Activated T-helper 1 cell treated with anti-CD3 and anti-CD28 coated beads, Interleukin-12 subunit alpha, Interleukin-12 subunit beta, Interleukin-2, Interleukin-4 antibody, amounts not matched to agents 30 ng/mL and 10 ng/mL and 1 ng/mL, durations not matched to agents 14 hours and 24 hours and 36 hours (primary cell): ENCODE results near the gene SDK2. TPM values are rescaled to one million over a fixed set of nuclear protein-coding genes. Genes with fewer than 3 reads are reported as not detected.

Experiments used
- DNase-seq: peaks from one replicate; pipeline ENCODE4 v3.0.0; 2021; ENCODE audit warnings: low spot score
- H3K27ac Mint-ChIP-seq: one replicate; pipeline ENCODE4 v1.8.0; 2021; ENCODE audit warnings: mild to moderate bottlenecking, mixed read lengths
- H3K27me3 Mint-ChIP-seq: one replicate; pipeline ENCODE4 v1.8.0; 2022; ENCODE audit warnings: mild to moderate bottlenecking, moderate library complexity, mixed read lengths; ENCODE audit not compliant: insufficient read depth
- H3K36me3 Mint-ChIP-seq: one replicate; pipeline ENCODE4 v1.8.0; 2021; ENCODE audit warnings: low read depth, mixed read lengths
- H3K4me1 Mint-ChIP-seq: one replicate; pipeline ENCODE4 v1.8.0; 2021; ENCODE audit warnings: low read depth, mixed read lengths
- H3K4me3 Mint-ChIP-seq: one replicate; pipeline ENCODE4 v1.8.0; 2021; ENCODE audit warnings: mild to moderate bottlenecking, moderate library complexity, mixed read lengths
- H3K9me3 Mint-ChIP-seq: one replicate; pipeline ENCODE4 v1.8.0; 2021; ENCODE audit warnings: mixed read lengths
- intact Hi-C: fragments of 100-400 bp; cut with micrococcal nuclease; formaldehyde crosslinking; loops from one replicate; pipeline ENCODE4 v1.15.1; 2024
- total RNA-seq: library from RNA; stranded (reverse); gene quantifications from 2 replicates; pipeline ENCODE4 v1.2.3, GENCODE V29; 2022

SDK2 gene
- total RNA-seq, 1 donor from 2014 or later: 0.44 TPM

- Mint-ChIP-seq H3K4me3 (no peak overlapping the region), H3K36me3 (no peaks in the 10 kb centered on the region), H3K4me1 (no peaks in the 10 kb centered on the region), H3K27ac (no peak overlapping the region), H3K9me3 (no peaks in the 10 kb centered on the region), H3K27me3 (no peaks in the 10 kb centered on the region)
- no peak for DNase-seq
- intact Hi-C loops: no loop called here
These were observed 229.9 kb downstream of the SDK2 start for GRCh38 chr17:73414171-73414955.

GRCh38 chr17:73412914-73413313 is 231.3 kb downstream of the SDK2 start:
- H3K4me1 Mint-ChIP-seq: no peaks in the 10 kb centered on the region
- intact Hi-C loops: no loop called here
- no peak overlapping the region for H3K4me3 Mint-ChIP-seq
- no peaks in the 10 kb centered on the region for H3K9me3 Mint-ChIP-seq
- no peaks in the 10 kb centered on the region for H3K36me3 Mint-ChIP-seq
- DNase-seq: no peak
- H3K27ac Mint-ChIP-seq: no peak overlapping the region
- H3K27me3 Mint-ChIP-seq: no peaks in the 10 kb centered on the region

- intact Hi-C loops: no loop called here
- Mint-ChIP-seq H3K4me3 (no peak overlapping the region), H3K4me1 (no peaks in the 10 kb centered on the region), H3K9me3 (no peaks in the 10 kb centered on the region), H3K27me3 (no peaks in the 10 kb centered on the region), H3K36me3 (no peaks in the 10 kb centered on the region), H3K27ac (no peak overlapping the region)
- no peak for DNase-seq
These were observed 232.9 kb downstream of the SDK2 start for GRCh38 chr17:73411313-73411747.

- no peak for DNase-seq
- H3K4me3 Mint-ChIP-seq: no peak overlapping the region
- H3K27ac Mint-ChIP-seq: no peak overlapping the region
- intact Hi-C loops: no loop called here
- H3K4me1 Mint-ChIP-seq: no peaks in the 10 kb centered on the region
- no peaks in the 10 kb centered on the region for H3K27me3 Mint-ChIP-seq
- no peaks in the 10 kb centered on the region for H3K36me3 Mint-ChIP-seq
- no peaks in the 10 kb centered on the region for H3K9me3 Mint-ChIP-seq
These were observed 233.5 kb downstream of the SDK2 start for GRCh38 chr17:73410586-73411312.

- H3K4me1 Mint-ChIP-seq: no peaks in the 10 kb centered on the region
- no peak for DNase-seq
- H3K27ac Mint-ChIP-seq: no peak overlapping the region
- H3K36me3 Mint-ChIP-seq: no peaks in the 10 kb centered on the region
- no peak overlapping the region for H3K4me3 Mint-ChIP-seq
- H3K9me3 Mint-ChIP-seq: no peaks in the 10 kb centered on the region
- H3K27me3 Mint-ChIP-seq: no peaks in the 10 kb centered on the region
- intact Hi-C loops: no loop called here
These were observed 240.0 kb downstream of the SDK2 start for GRCh38 chr17:73404246-73404645.

- intact Hi-C loops: no loop called here
- Mint-ChIP-seq H3K9me3 (no peaks in the 10 kb centered on the region), H3K4me3 (no peak overlapping the region), H3K4me1 (no peaks in the 10 kb centered on the region), H3K36me3 (no peaks in the 10 kb centered on the region), H3K27me3 (no peaks in the 10 kb centered on the region), H3K27ac (no peak overlapping the region)
- no peak for DNase-seq
These were observed 241.8 kb downstream of the SDK2 start for GRCh38 chr17:73402466-73402865.

GRCh38 chr17:73401911-73402310 is 242.3 kb downstream of the SDK2 start:
- Mint-ChIP-seq H3K27me3 (no peaks in the 10 kb centered on the region), H3K36me3 (no peaks in the 10 kb centered on the region)

GRCh38 chr17:73400915-73401545 is 243.2 kb downstream of the SDK2 start:
- intact Hi-C loops: no loop called here
- Mint-ChIP-seq H3K9me3 (no peaks in the 10 kb centered on the region), H3K4me1 (no peaks in the 10 kb centered on the region), H3K4me3 (no peak overlapping the region), H3K36me3 (no peaks in the 10 kb centered on the region), H3K27me3 (no peaks in the 10 kb centered on the region), H3K27ac (no peak overlapping the region)
- DNase-seq: no peak

More at GRCh38 chr17:73401911-73402310, 242.3 kb downstream of the SDK2 start:
- intact Hi-C loops: no loop called here
- DNase-seq: peak; percentile 5
- Mint-ChIP-seq H3K27ac (no peak overlapping the region), H3K4me3 (no peak overlapping the region), H3K4me1 (no peaks in the 10 kb centered on the region), H3K9me3 (no peaks in the 10 kb centered on the region)

- no peaks in the 10 kb centered on the region for H3K4me1 Mint-ChIP-seq
- no peaks in the 10 kb centered on the region for H3K27me3 Mint-ChIP-seq
- no peaks in the 10 kb centered on the region for H3K9me3 Mint-ChIP-seq
- H3K4me3 Mint-ChIP-seq: no peak overlapping the region
- no peak overlapping the region for H3K27ac Mint-ChIP-seq
- intact Hi-C loops: no loop called here
- DNase-seq: no peak
- no peaks in the 10 kb centered on the region for H3K36me3 Mint-ChIP-seq
These were observed 245.2 kb downstream of the SDK2 start for GRCh38 chr17:73399056-73399455.

GRCh38 chr17:73397856-73398540 is 246.2 kb downstream of the SDK2 start:
- Mint-ChIP-seq H3K9me3 (no peaks in the 10 kb centered on the region), H3K36me3 (no peaks in the 10 kb centered on the region), H3K27ac (no peak overlapping the region), H3K4me1 (no peaks in the 10 kb centered on the region), H3K27me3 (no peaks in the 10 kb centered on the region), H3K4me3 (no peak overlapping the region)
- DNase-seq: no peak
- intact Hi-C loops: no loop called here

- DNase-seq: no peak
- H3K9me3 Mint-ChIP-seq: no peaks in the 10 kb centered on the region
- H3K27me3 Mint-ChIP-seq: no peaks in the 10 kb centered on the region
- no peak overlapping the region for H3K27ac Mint-ChIP-seq
- intact Hi-C loops: no loop called here
- no peak overlapping the region for H3K4me3 Mint-ChIP-seq
- H3K4me1 Mint-ChIP-seq: no peaks in the 10 kb centered on the region
- no peaks in the 10 kb centered on the region for H3K36me3 Mint-ChIP-seq
These were observed 246.9 kb downstream of the SDK2 start for GRCh38 chr17:73397278-73397826.

GRCh38 chr17:73396431-73397277 is 247.6 kb downstream of the SDK2 start:
- no peaks in the 10 kb centered on the region for H3K4me1 Mint-ChIP-seq
- H3K27me3 Mint-ChIP-seq: no peaks in the 10 kb centered on the region
- intact Hi-C loops: no loop called here
- no peak for DNase-seq
- H3K9me3 Mint-ChIP-seq: no peaks in the 10 kb centered on the region
- no peak overlapping the region for H3K27ac Mint-ChIP-seq
- H3K36me3 Mint-ChIP-seq: no peaks in the 10 kb centered on the region
- no peak overlapping the region for H3K4me3 Mint-ChIP-seq
